Ovary (tissue), 3 donors: ENCODE measurements around the gene CDH11.

Experiments
- CTCF ChIP-seq, 3 donors: fragments of 450-650 bp in 2 of 3; fragments of 200-600 bp in 1 of 3; IDR thresholded peaks; one replicate each; pipeline versions ENCODE4 v1.5.1 to v1.8.0; 2016 to 2022; ENCODE audit warnings: antibody characterized with exemption in 3 of 3, mild to moderate bottlenecking in 1 of 3
- POLR2A ChIP-seq: fragments of 450-650 bp; IDR thresholded peaks from one replicate; pipeline ENCODE4 v1.6.1; 2017; ENCODE audit warnings: antibody characterized with exemption, mild to moderate bottlenecking, moderate library complexity
- donor health status: DM: no; HTN: no; CAD: no.

DNA sequence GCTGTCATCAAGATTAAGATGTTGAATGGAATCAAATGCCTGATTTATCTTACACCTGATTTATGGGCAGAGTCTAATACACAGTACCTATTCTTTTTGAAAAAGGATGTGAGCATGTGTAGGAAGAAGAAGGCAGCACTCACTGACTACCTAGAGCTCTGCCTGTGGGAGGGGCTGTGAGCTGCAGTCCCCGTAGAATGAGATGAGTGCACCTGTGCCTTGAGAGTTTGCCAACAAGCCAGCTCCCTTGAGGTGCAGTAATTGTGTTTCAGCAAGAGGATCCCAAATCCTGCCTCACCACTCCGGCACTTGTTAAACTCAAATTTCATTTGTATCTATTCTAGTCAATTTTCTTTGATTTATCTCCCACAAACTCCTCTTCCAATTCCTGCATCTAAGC, 46.0 kb downstream of the CDH11 start:
- TF ChIP-seq CTCF (IDR thresholded peaks at IDR 0.05): no peak
- TF ChIP-seq POLR2A: no peak
